Stimulated activated CD8-positive, alpha-beta memory T cell treated with anti-CD3 and anti-CD28 coated beads, Interleukin-7, amount 100 ng/mL, for 4 hours (primary cell): ENCODE data around the gene LRP1.

Experiments used
- DNase-seq, 2 donors: peaks; one replicate each; pipeline ENCODE4 v3.0.0-alpha.2; 2020; ENCODE audit warnings: low read depth in 2 of 2

The LRP1 gene

DNA sequence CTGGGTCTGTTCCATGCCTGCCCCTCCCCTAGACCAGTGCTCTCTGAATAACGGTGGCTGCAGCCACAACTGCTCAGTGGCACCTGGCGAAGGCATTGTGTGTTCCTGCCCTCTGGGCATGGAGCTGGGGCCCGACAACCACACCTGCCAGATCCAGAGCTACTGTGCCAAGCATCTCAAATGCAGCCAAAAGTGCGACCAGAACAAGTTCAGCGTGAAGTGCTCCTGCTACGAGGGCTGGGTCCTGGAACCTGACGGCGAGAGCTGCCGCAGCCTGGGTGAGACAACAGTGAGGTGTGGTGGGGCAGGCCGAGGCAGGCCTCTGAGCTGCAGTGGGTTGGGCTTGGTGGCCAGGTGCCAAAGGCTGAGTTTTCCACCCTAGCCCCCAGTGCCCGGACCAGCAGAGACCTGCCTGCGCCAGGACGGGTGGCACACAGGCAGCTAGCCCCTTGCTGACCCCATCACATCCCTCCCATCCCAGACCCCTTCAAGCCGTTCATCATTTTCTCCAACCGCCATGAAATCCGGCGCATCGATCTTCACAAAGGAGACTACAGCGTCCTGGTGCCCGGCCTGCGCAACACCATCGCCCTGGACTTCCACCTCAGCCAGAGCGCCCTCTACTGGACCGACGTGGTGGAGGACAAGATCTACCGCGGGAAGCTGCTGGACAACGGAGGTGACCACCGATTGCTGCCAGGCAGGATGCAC, 47.3 kb downstream of the LRP1 start:
- peak in 1 of 2 donors; percentile 2 for DNase-seq

- no peak for DNase-seq
These were observed 47.8 kb downstream of the LRP1 start for GRCh38 chr12:57176139-57176477.

GRCh38 chr12:57176846-57177245, 48.6 kb downstream of the LRP1 start:
- no peak for DNase-seq

DNA sequence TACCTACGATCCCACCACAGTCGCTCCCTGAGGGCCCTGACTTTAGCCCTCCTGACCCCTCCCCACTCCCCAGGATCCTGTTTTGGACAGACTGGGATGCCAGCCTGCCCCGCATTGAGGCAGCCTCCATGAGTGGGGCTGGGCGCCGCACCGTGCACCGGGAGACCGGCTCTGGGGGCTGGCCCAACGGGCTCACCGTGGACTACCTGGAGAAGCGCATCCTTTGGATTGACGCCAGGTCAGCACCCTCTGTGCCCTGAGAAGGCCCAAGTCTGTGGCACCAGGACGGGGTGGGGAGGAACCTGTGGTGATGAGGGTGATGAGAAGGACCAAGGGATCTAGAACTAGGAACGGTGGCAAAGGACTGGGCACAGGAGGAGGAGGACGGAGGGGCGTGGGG, 49.1 kb downstream of the LRP1 start:
- DNase-seq: no peak

- no peak for DNase-seq
These were observed 49.9 kb downstream of the LRP1 start for GRCh38 chr12:57178213-57178612.

DNA sequence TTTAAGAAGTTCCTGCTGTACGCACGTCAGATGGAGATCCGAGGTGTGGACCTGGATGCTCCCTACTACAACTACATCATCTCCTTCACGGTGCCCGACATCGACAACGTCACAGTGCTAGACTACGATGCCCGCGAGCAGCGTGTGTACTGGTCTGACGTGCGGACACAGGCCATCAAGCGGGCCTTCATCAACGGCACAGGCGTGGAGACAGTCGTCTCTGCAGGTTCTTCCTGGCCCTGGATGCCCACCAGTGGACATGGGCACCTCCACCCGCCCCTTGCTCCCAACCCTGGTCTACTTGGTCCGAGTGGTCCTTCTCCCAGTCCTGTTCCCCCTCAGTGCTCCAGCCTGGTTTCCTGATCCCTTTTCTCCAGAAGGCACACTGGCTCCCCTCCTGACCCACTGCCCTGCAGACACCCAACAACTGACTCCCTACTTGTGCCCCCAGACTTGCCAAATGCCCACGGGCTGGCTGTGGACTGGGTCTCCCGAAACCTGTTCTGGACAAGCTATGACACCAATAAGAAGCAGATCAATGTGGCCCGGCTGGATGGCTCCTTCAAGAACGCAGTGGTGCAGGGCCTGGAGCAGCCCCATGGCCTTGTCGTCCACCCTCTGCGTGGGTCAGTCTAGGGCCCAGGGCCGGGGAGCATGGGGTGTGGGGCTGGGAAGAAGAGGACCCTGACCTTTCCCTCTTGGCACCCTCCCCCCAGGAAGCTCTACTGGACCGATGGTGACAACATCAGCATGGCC, 51.2 kb downstream of the LRP1 start:
- DNase-seq: no peak

DNA sequence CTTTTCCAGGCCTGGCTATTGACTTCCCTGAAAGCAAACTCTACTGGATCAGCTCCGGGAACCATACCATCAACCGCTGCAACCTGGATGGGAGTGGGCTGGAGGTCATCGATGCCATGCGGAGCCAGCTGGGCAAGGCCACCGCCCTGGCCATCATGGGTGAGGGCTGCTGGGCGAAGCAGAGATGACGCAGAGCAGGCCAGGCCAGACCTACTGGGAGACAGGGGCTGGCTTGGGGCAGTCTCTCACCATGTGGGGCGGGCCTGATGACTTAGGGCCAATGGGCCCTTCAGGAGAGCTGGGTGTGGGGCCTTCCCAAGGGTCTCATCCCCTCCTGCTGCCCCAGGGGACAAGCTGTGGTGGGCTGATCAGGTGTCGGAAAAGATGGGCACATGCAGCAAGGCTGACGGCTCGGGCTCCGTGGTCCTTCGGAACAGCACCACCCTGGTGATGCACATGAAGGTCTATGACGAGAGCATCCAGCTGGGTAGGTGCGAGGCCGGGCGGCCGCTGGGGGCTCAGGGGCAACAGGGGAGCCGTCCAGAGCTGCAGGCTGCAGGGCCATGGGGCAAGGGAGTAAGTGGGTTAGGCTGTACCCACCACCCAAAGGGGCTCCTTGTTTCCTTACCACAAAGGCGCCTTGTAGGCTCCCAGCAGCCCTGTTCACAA, 52.2 kb downstream of the LRP1 start:
- DNase-seq: no peak

DNA sequence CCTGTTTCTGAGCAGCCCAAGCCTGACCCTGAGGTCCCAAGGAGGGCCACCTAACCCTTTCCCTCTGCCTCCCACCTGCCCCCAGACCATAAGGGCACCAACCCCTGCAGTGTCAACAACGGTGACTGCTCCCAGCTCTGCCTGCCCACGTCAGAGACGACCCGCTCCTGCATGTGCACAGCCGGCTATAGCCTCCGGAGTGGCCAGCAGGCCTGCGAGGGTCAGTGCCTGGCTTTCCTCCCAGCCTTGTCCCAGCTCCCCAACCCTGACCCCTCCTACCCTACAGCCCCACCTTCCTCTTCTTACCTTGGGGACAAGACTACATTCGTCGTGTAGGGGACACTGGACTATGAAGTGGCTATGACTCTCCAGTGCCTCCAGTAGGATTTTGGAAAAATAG, 52.8 kb downstream of the LRP1 start:
- DNase-seq: no peak

- no peak for DNase-seq
These were observed 53.4 kb downstream of the LRP1 start for GRCh38 chr12:57181561-57182155.

DNA sequence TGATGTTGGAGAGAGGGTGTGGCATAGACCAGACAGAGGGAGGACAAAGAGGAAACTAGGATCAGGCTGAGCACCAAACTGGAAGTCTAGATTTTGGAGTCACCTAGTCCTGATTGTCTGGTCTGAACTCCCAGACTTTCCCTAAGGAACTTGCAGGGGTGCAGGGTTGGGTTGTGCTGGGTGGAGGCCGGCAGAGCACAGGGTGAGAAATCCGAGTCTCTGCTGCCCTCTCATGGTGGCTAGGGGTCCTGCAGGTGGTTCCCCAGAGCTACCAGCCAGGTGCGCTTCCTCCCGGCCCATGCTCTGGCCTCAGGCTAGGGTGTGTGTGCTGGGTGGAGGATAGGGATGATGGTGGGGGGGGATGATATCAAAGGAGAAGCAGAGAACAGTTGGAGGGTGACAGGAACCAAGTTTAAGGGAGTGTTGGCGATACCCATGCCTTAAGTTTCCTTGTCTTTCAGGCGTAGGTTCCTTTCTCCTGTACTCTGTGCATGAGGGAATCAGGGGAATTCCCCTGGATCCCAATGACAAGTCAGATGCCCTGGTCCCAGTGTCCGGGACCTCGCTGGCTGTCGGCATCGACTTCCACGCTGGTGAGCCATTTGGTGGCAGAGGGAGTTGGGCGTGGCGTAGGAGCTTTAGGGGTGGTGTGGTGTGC, 54.8 kb downstream of the LRP1 start:
- peak; percentile 46 to 56 for DNase-seq

DNA sequence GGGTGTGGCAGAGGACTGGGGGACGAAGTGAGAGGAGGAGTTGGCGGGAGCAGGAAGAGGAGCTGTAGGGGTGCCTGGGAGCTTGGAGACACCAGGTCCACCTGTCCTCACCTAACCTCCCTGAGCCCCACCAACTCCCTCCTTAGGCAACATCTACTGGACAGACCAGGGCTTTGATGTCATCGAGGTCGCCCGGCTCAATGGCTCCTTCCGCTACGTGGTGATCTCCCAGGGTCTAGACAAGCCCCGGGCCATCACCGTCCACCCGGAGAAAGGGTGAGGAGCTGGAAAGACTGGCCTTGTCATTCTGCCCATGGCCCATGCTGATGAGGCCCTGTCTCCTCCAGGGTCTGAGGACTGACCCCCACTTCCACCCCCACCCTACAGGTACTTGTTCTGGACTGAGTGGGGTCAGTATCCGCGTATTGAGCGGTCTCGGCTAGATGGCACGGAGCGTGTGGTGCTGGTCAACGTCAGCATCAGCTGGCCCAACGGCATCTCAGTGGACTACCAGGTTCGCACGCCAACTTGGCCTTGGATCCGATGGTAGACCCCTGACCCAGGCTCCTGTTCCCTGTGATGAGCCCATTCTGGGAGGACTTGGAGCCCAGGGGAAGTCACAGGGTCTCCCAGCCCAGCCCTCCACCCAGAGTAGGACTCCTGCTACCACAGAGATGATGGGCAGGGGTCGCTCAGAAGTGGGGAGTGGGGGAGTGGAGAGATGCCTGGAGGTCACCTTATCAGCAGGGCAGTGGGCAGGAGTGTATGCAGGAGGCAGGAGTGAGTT, 55.8 kb downstream of the LRP1 start:
- DNase-seq: no peak

GRCh38 chr12:57185403-57185802, 57.1 kb downstream of the LRP1 start:
- DNase-seq: no peak

DNA sequence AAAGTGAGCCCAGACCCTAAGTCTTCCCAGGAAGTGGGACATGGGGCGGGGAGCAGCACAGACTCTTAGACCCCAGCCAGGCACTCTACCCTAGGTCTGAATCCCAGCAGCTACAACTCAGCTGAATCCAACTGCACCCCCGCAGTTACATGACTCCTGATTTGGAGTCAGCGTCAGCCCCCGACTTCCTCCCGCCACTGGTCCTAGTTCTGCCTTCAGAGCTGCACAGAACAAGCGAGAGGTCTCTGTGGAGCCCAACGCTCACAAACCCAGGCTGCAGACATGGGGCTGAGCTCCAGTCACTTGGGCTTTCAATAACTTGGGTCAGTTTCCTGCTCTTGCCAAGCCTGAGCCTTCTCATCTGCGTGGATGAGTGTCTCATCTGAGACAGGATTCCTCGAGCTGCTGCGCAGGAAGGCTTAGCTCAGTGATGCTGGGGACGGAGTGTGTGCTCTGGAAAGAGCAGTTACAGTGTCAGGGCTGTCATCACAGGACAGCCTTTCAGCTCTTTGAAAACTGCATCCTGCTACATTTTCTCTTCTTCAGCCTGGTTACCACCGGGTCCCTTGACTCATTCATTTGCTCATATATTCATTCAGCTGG, 57.7 kb downstream of the LRP1 start:
- no peak for DNase-seq

GRCh38 chr12:57187222-57188089, 59.2 kb downstream of the LRP1 start:
- no peak for DNase-seq

DNA sequence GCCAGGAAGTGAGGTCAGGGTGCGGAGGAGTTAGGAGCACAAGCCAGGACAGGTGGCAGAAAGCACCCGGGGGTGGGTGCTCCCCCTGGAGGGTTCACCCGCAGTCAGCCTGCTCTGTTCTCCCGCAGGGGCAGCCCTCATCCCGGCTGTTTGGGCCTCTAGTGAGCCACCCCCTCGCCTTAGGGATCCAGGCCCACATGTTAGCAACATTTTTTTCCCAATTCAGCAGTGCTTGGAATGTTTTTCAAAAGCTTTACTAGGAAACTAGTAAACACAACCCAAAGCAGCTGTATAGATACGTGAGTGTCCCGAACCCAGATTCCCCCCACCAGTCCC, 59.8 kb downstream of the LRP1 start:
- DNase-seq: no peak

DNA sequence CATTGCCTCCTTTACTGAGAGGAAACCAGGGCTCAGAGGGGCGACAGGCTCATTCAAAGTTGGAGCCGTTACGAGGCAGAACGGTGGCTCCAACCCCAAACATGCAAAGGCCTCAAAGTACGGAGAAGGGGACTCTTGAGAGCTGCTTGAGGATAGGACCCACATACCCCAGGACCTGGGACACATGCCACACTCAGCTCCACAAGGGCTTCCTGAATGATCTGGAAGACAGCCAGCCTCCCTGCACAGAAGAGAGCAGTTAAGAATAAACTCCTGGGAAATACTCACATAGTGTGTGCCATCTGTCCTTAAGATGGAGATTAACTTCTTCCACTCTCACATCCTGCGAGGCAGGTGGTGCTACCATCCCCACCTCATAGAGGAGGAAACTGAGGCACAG, 61.8 kb downstream of the LRP1 start:
- no peak for DNase-seq

DNA sequence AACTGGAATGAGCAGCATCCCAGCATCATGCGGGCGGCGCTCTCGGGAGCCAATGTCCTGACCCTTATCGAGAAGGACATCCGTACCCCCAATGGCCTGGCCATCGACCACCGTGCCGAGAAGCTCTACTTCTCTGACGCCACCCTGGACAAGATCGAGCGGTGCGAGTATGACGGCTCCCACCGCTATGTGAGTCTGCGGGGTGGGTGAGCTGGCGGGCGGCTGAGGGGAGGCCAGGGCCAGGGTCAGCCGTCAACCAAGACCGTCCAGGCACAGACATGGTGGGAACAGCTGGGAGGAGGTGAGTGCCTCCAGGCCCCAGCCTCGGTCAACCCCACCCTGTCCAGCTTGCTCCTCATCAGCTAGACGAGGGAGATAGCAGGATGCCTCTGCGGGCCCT, 62.5 kb downstream of the LRP1 start:
- no peak for DNase-seq

- no peak for DNase-seq
These were observed 63.1 kb downstream of the LRP1 start for GRCh38 chr12:57191410-57191809.

- no peak for DNase-seq
These were observed 64.6 kb downstream of the LRP1 start for GRCh38 chr12:57192920-57193319.

DNA sequence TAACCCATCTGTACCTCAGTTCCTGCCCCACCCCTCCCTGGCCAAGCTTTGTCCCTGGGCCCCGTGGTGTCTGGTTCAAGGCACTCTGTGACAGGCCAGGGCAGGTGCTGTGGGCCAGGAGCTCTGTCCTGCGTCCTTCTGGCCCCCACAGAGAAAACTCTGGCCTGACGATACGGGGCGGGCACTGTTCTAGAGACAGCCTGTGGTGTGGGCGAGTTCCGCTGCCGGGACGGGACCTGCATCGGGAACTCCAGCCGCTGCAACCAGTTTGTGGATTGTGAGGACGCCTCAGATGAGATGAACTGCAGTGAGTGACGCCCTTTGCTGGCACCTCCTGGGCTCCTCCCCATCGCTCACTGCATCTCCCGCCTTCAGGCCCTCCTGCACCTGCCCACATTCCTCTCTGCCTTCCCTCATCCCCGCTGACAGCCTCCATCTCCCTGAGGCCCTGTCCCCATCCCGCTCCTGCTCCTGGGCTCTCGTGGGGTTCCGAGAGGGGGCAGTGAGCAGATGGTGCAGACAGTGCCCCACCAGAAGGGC, 65.5 kb downstream of the LRP1 start:
- no peak for DNase-seq
